ENCODE results near the gene SLC4A11. TPM values are rescaled to one million over a fixed set of nuclear protein-coding genes. Genes with fewer than 3 reads are reported as not detected.
"Not testable (repeated sequence)": the region's sequence is repeated elsewhere in the genome, so short reads cannot be mapped to it uniquely, and the experiment has no call there.

The SLC4A11 gene
- total RNA-seq, 2 experiments from 2014 or later = 1.6 to 1.8 TPM

- Mint-ChIP-seq H3K27me3 (no peaks in the 10 kb centered on the region), H3K36me3 (ENCODE audit: low read depth) (peaks cover 5% of the 10 kb centered on the region), H3K4me1 (no peaks in the 10 kb centered on the region), H3K9me3 (no peaks in the 10 kb centered on the region), H3K4me3 (no peak overlapping the region), H3K27ac (no peak overlapping the region)
- no peak for DNase-seq
- ChIA-PET POLR2A (interaction anchor here (1.2 to 1.8 kb wide), 3 partner anchors 13 to 26 kb away, joined by 3 to 6 read pairs (median 3); no protein-coding TSS in a partner anchor), CTCF (no interaction called here)
Measured at GRCh38 chr20:3183896-3184612, 54.9 kb downstream of the SLC4A11 start.

- not testable (repeated sequence) for H3K4me3 Mint-ChIP-seq; DNase-seq; H3K36me3 Mint-ChIP-seq (ENCODE audit: low read depth); H3K27me3 Mint-ChIP-seq; H3K9me3 Mint-ChIP-seq; H3K27ac Mint-ChIP-seq; H3K4me1 Mint-ChIP-seq
- ChIA-PET POLR2A (interaction anchor here (1.8 kb wide), 1 partner anchor 21 kb away, joined by 6 read pairs; no protein-coding TSS in a partner anchor), CTCF (interaction anchor here (0.7 kb wide), 1 partner anchor 29 kb away, joined by 4 read pairs; no protein-coding TSS in a partner anchor)
Measured at GRCh38 chr20:3182429-3182828, 56.6 kb downstream of the SLC4A11 start.

- Mint-ChIP-seq H3K27ac (no peak overlapping the region), H3K4me1 (no peaks in the 10 kb centered on the region), H3K4me3 (no peak overlapping the region), H3K9me3 (no peaks in the 10 kb centered on the region), H3K27me3 (no peaks in the 10 kb centered on the region), H3K36me3 (ENCODE audit: low read depth) (no peaks in the 10 kb centered on the region)
- DNase-seq = no peak
- POLR2A ChIA-PET = no interaction called here
- CTCF ChIA-PET = no interaction called here
Measured at GRCh38 chr20:3181270-3181669, 57.7 kb downstream of the SLC4A11 start.

- ChIA-PET POLR2A (no interaction called here), CTCF (no interaction called here)
- Mint-ChIP-seq H3K27me3 (peaks cover 3% of the 10 kb centered on the region), H3K27ac (no peak overlapping the region), H3K4me1 (no peaks in the 10 kb centered on the region), H3K4me3 (no peak overlapping the region), H3K9me3 (no peaks in the 10 kb centered on the region), H3K36me3 (ENCODE audit: low read depth) (no peaks in the 10 kb centered on the region)
- no peak for DNase-seq
Measured at GRCh38 chr20:3180319-3180718, 58.7 kb downstream of the SLC4A11 start.

- Mint-ChIP-seq H3K4me3 (no peak overlapping the region), H3K27ac (no peak overlapping the region), H3K27me3 (peaks cover 18% of the 10 kb centered on the region), H3K36me3 (ENCODE audit: low read depth) (no peaks in the 10 kb centered on the region), H3K9me3 (no peaks in the 10 kb centered on the region), H3K4me1 (peaks cover 10% of the 10 kb centered on the region)
- DNase-seq = no peak
- POLR2A ChIA-PET = interaction anchor here (0.6 kb wide), 1 partner anchor 330 kb away, joined by 3 read pairs; no protein-coding TSS in a partner anchor
- CTCF ChIA-PET = no interaction called here
Measured at GRCh38 chr20:3177746-3178485, 61.1 kb downstream of the SLC4A11 start.

Other genes with a start within 250 kb of the SLC4A11 start
- 1 to 10 TPM; 2.3 to 3.0 TPM for gene GNRH2, start 195.6 kb downstream of the SLC4A11 start, total RNA-seq
- 10 to 100 TPM; 33.7 to 35.3 TPM for gene MRPS26, start 193.1 kb downstream of the SLC4A11 start, total RNA-seq
- not detected for gene OXT, start 167.6 kb downstream of the SLC4A11 start, total RNA-seq
- not detected for gene AVP, start 154.5 kb downstream of the SLC4A11 start, total RNA-seq
- gene FASTKD5, start 79.3 kb downstream of the SLC4A11 start, total RNA-seq = 10 to 100 TPM; 20.1 to 20.8 TPM
- gene UBOX5, start 79.3 kb downstream of the SLC4A11 start, total RNA-seq = 10 to 100 TPM in 1 of 2 experiments, 1 to 10 TPM in 1; 8.4 to 10.7 TPM
- 1 to 10 TPM in 1 of 2 experiments, under 1 TPM in 1; 0.90 to 1.0 TPM for gene LZTS3, start 65.6 kb downstream of the SLC4A11 start, total RNA-seq
- gene DDRGK1, start 34.5 kb downstream of the SLC4A11 start, total RNA-seq = 10 to 100 TPM; 66.6 to 68.3 TPM
- 10 to 100 TPM; 42.3 to 49.2 TPM for gene ITPA, start 29.7 kb downstream of the SLC4A11 start, total RNA-seq
- gene DNAAF9, start 168.5 kb upstream of the SLC4A11 start, total RNA-seq = 1 to 10 TPM; 3.5 to 3.9 TPM
- gene ATRN, start 231.8 kb upstream of the SLC4A11 start, total RNA-seq = 1 to 10 TPM; 7.8 to 8.1 TPM